Spleen (tissue), 11 donors: ENCODE results near the gene SOX15. TPM values are rescaled to one million over a fixed set of nuclear protein-coding genes. Genes with fewer than 3 reads are reported as not detected.
A peak's percentile ranks its signal among the peaks of the same experiment; 100 is the strongest.

ENCODE experiments used
- DNase-seq: peaks from one replicate; pipeline ENCODE4 v3.0.0-alpha.2; 2020
- H3K27ac ChIP-seq, 8 donors: fragments of 200-600 bp; sonication (generic) in 7 of 8; 1 replicate in 4 of 8; 2 replicates in 4 of 8; pipeline versions ENCODE4 v1.5.0 to v1.8.0; 2016 to 2021; ENCODE audit warnings: inconsistent platforms in 4 of 8, mild to moderate bottlenecking in 4 of 8, moderate library complexity in 1 of 8
- H3K27me3 ChIP-seq, 7 donors: fragments of 200-600 bp; sonication (generic) in 6 of 7; replicated peaks in 1 of 7; 1 replicate in 4 of 7; 2 replicates in 3 of 7; pipeline versions ENCODE4 v1.5.0 to v1.8.0; 2016 to 2021; ENCODE audit warnings: inconsistent platforms in 3 of 7, mild to moderate bottlenecking in 1 of 7
- H3K36me3 ChIP-seq, 6 donors: fragments of 200-600 bp; sonication (generic) in 5 of 6; 1 replicate in 4 of 6; 2 replicates in 2 of 6; pipeline versions ENCODE4 v1.5.0 to v1.8.0; 2016 to 2021; ENCODE audit warnings: inconsistent platforms in 2 of 6
- H3K4me1 ChIP-seq, 6 donors: fragments of 200-600 bp; sonication (generic) in 5 of 6; 1 replicate in 3 of 6; 2 replicates in 3 of 6; pipeline versions ENCODE4 v1.5.0 to v1.8.0; 2016 to 2021; ENCODE audit warnings: inconsistent platforms in 3 of 6
- H3K4me3 ChIP-seq, 8 donors: fragments of 200-600 bp; sonication (generic) in 7 of 8; 1 replicate in 4 of 8; 2 replicates in 4 of 8; pipeline versions ENCODE4 v1.5.0 to v1.8.0; 2016 to 2021; ENCODE audit warnings: inconsistent platforms in 4 of 8, mild to moderate bottlenecking in 4 of 8, moderate library complexity in 2 of 8
- H3K9me3 ChIP-seq, 8 donors: fragments of 200-600 bp; sonication (generic) in 7 of 8; 1 replicate in 4 of 8; 2 replicates in 4 of 8; pipeline versions ENCODE4 v1.5.0 to v1.8.0; 2016 to 2021; ENCODE audit warnings: inconsistent platforms in 4 of 8
- POLR2A ChIP-seq, 3 donors: fragments of 450-650 bp; IDR thresholded peaks; one replicate each; pipeline ENCODE4 v1.5.1; 2017; ENCODE audit warnings: antibody characterized with exemption in 3 of 3, mild to moderate bottlenecking in 1 of 3
- POLR2AphosphoS5 ChIP-seq, 3 donors: sonication (generic); formaldehyde crosslinking; IDR thresholded peaks; one replicate each; pipeline ENCODE4 v1.5.1; 2017; ENCODE audit warnings: antibody characterized with exemption in 3 of 3
- WGBS, 5 donors: extraction: QIAGEN DNeasy Blood & Tissue Kit in 3 of 5; methylation state at CpG; one replicate each; pipeline versions ENCODE4 v1.1.5 to v1.1.7; 2013 to 2018; 5-methylcytosine and 5-hydroxymethylcytosine counted together
- intact Hi-C: fragments of 100-400 bp; cut with DNase I; formaldehyde crosslinking; loops from one replicate; pipeline ENCODE4 v1.15.0; 2023; ENCODE audit warnings: low total_unique reads
- polyA plus RNA-seq, 3 donors: library from polyadenylated mRNA; stranded (reverse); fragments of 200-250 nt; gene quantifications; one replicate each; pipeline ENCODE4 v1.2.1, GENCODE V29; 2013
- small RNA-seq, 4 donors: library from RNA; depleted of rRNA; stranded (forward); fragments of <200 nt; gene quantifications; one replicate each; pipeline ENCODE3, GENCODE V24; 2016
- total RNA-seq, 7 donors: library from RNA; depleted of rRNA in 3 of 7; stranded (reverse); fragments of >200 nt in 3 of 7; fragmentation: NEBNext Ultra II Directional in 4 of 7; extraction: Animal tissue kit (Norgen Biotek cat#: 25700) in 4 of 7; gene quantifications; one replicate each; pipeline versions ENCODE4 v1.1.0 to v1.2.1, GENCODE V29; 2016 to 2021
- TF ChIP-seq, protein P1 (sequence below), 11 experiments: fragments of 200-600 bp in 7 of 11; fragments of 450-650 bp in 4 of 11; sonication (generic) in 4 of 11; IDR thresholded peaks in 8 of 11; conservative IDR thresholded peaks in 3 of 11; 1 replicate in 7 of 11; 2 replicates in 4 of 11; pipeline versions ENCODE4 v1.4.0 to v1.8.0; 2016 to 2021; ENCODE audit warnings: antibody characterized with exemption in 11 of 11, inconsistent platforms in 4 of 11, mild to moderate bottlenecking in 1 of 11
- donor health status: healthy with polysubstance abuse.
- donor health status: DM: no; HTN: no; CAD: no; lungs with moderate emphysema.
- donor health status: DM: no; HTN: no; CAD: no.
- donor health status: Bipolar disorder and iron deficiency.
- donor health status: healthy.
- donor health status: DM: no; HTN: no; CAD: no.
- donor health status: DM: yes; HTN: yes; CAD: no.

The SOX15 gene
- total and polyA plus RNA-seq, 10 donors = 0.20 to 1.7 (median 0.43) TPM; not detected in 4

DNA sequence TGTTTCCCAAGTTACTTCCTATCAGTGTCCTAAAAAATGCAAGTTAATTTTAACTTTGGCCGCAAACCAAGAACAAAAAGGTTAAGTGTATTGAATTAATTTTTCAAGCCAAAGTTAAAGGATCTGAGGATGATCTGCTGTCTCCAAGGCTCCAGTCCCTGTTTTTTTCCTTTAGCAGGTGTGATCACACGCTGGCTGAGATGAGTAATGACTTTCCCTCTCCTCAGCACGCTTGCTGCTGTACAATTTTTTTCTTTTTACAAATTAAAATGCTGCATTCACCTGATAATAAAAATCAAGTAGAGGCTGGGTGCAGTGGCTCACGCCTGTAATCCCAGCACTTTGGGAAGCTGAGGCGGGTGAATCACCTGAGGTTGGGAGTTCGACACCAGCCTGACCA lies 45.0 kb downstream of the SOX15 start:
- H3K4me3 ChIP-seq = no peak overlapping the region
- H3K27me3 ChIP-seq = no peaks in the 10 kb centered on the region
- no peaks in the 10 kb centered on the region for H3K9me3 ChIP-seq
- H3K36me3 ChIP-seq = no peaks in the 10 kb centered on the region
- TF ChIP-seq POLR2A (IDR thresholded peaks at IDR 0.05) (no peak), POLR2AphosphoS5 (IDR thresholded peaks at IDR 0.05) (no peak)
- TF ChIP-seq, protein P1, sequence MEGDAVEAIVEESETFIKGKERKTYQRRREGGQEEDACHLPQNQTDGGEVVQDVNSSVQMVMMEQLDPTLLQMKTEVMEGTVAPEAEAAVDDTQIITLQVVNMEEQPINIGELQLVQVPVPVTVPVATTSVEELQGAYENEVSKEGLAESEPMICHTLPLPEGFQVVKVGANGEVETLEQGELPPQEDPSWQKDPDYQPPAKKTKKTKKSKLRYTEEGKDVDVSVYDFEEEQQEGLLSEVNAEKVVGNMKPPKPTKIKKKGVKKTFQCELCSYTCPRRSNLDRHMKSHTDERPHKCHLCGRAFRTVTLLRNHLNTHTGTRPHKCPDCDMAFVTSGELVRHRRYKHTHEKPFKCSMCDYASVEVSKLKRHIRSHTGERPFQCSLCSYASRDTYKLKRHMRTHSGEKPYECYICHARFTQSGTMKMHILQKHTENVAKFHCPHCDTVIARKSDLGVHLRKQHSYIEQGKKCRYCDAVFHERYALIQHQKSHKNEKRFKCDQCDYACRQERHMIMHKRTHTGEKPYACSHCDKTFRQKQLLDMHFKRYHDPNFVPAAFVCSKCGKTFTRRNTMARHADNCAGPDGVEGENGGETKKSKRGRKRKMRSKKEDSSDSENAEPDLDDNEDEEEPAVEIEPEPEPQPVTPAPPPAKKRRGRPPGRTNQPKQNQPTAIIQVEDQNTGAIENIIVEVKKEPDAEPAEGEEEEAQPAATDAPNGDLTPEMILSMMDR (IDR thresholded peaks at IDR 0.05 in 8 of 11, conservative IDR thresholded peaks at IDR 0.05 in 3 of 11) = no peak
- peaks cover 4 to 30% (median 25%) of the 10 kb centered on the region in 6 donors for H3K4me1 ChIP-seq
- 62 to 80% (median 69%) methylated on average over 6 of the region's 6 CpGs for WGBS, 5 donors
- no peak for DNase-seq
- intact Hi-C loops = no loop called here
- peak overlapping the region in 4 of 8 donors; percentile 14 to 50 (median 37) for H3K27ac ChIP-seq

GRCh38 chr17:7541074-7541621 lies 48.7 kb downstream of the SOX15 start:
- WGBS, 5 donors = 89 to 97% (median 93%) methylated on average over 8 to 9 of the region's 9 CpGs
- H3K4me1 ChIP-seq = peaks cover 0 to 6% (median 0%) of the 10 kb centered on the region in 6 donors
- DNase-seq = no peak
- intact Hi-C loops = no loop called here
- no peak overlapping the region for H3K4me3 ChIP-seq
- no peak overlapping the region for H3K27ac ChIP-seq
- peaks cover 0 to 16% (median 8%) of the 10 kb centered on the region in 8 donors for H3K9me3 ChIP-seq
- TF ChIP-seq, protein P1 (IDR thresholded peaks at IDR 0.05 in 8 of 11, conservative IDR thresholded peaks at IDR 0.05 in 3 of 11) = no peak
- no peak for TF ChIP-seq POLR2A (IDR thresholded peaks at IDR 0.05)
- TF ChIP-seq POLR2AphosphoS5 (IDR thresholded peaks at IDR 0.05) = no peak
- H3K27me3 ChIP-seq = no peaks in the 10 kb centered on the region
- no peaks in the 10 kb centered on the region for H3K36me3 ChIP-seq

DNA sequence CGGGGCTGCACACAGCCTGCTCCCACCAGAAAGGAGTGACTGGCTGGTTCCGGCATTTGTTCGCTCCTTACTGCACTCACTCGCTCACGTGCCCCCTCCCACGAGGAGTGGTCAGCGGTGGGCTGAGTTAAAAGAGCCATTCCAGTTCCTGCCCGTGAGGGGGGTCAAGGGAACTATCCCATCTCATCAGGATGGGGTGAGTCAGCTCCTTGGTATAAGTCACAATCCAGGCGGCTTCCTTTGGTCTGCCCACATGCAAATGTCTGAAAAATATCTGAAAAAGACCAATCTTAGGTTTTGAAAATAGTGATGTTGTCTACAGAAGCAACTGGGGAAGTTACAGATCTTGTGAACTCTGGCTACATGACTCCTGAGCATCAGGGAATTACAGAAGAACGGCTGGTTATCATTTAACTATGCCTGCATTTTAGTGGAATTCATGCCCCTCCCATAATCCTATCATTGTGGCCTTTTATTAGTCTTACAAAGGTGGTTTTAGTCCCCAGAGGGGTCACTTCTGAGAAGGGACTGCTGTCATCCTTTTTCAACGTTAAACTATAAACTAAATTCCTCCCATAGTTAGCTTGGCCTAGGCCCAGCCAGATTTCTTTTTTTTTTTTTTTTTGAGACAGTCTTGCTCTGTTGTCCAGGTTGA lies 50.9 kb downstream of the SOX15 start:
- TF ChIP-seq, protein P1 (IDR thresholded peaks at IDR 0.05 in 8 of 11, conservative IDR thresholded peaks at IDR 0.05 in 3 of 11) = no peak
- TF ChIP-seq POLR2A (IDR thresholded peaks at IDR 0.05) (no peak), POLR2AphosphoS5 (IDR thresholded peaks at IDR 0.05) (no peak)
- Histone ChIP-seq H3K4me1 (peaks cover 0 to under 1% (median 0%) of the 10 kb centered on the region in 6 donors), H3K27me3 (no peaks in the 10 kb centered on the region), H3K27ac (no peak overlapping the region), H3K9me3 (peaks cover 0 to 16% (median 8%) of the 10 kb centered on the region in 8 donors), H3K4me3 (no peak overlapping the region), H3K36me3 (no peaks in the 10 kb centered on the region)
- intact Hi-C loops = no loop called here
- no peak for DNase-seq
- WGBS, 5 donors = 75 to 86% (median 82%) methylated on average over 10 to 11 of the region's 11 CpGs

Small RNA genes lying within 50 kb of the gene (small RNA-seq; reads per million reads assigned to genes)
- gene CD68 = 0 to 0.07 (median 0) reads per million in 4 donors
- gene SNORA48 = 0 reads per million in 4 donors
- 0 reads per million in 4 donors for gene SNORD10

Other genes starting within 250 kb of the SOX15 start
- gene KCTD11, start 237.9 kb downstream of the SOX15 start, total RNA-seq = 10 to 100 TPM in 1 of 7 donors, 1 to 10 TPM in 6; 7.7 to 10.0 (median 9.1) TPM
- 10 to 100 TPM in 1 of 3 donors, 1 to 10 TPM in 2; 5.4 to 12.0 (median 6.0) TPM for gene KCTD11, start 237.9 kb downstream of the SOX15 start, polyA plus RNA-seq
- not detected for gene TMEM95, start 234.9 kb downstream of the SOX15 start, total RNA-seq
- not detected for gene TMEM95, start 234.9 kb downstream of the SOX15 start, polyA plus RNA-seq
- gene TNK1, start 209.0 kb downstream of the SOX15 start, total RNA-seq = 10 to 100 TPM in 1 of 7 donors, 1 to 10 TPM in 6; 4.2 to 16.2 (median 6.4) TPM
- 1 to 10 TPM; 6.6 to 8.7 (median 8.3) TPM for gene TNK1, start 209.0 kb downstream of the SOX15 start, polyA plus RNA-seq
- 10 to 100 TPM; 34.1 to 63.2 (median 51.1) TPM for gene PLSCR3, start 195.6 kb downstream of the SOX15 start, total RNA-seq
- gene PLSCR3, start 195.6 kb downstream of the SOX15 start, polyA plus RNA-seq = 10 to 100 TPM; 31.3 to 45.9 (median 33.3) TPM
- gene TMEM256, start 186.0 kb downstream of the SOX15 start, total RNA-seq = 10 to 100 TPM; 39.1 to 82.5 (median 50.3) TPM
- gene TMEM256, start 186.0 kb downstream of the SOX15 start, polyA plus RNA-seq = 100 to 1,000 TPM; 175 to 193 (median 179) TPM
- gene NLGN2, start 182.2 kb downstream of the SOX15 start, total RNA-seq = 10 to 100 TPM in 6 of 7 donors, 1 to 10 TPM in 1; 8.7 to 23.0 (median 13.0) TPM
- gene NLGN2, start 182.2 kb downstream of the SOX15 start, polyA plus RNA-seq = 1 to 10 TPM; 2.2 to 6.5 (median 4.3) TPM
- gene SPEM1, start 169.8 kb downstream of the SOX15 start, total RNA-seq = not detected
- gene SPEM1, start 169.8 kb downstream of the SOX15 start, polyA plus RNA-seq = not detected
- gene SPEM2, start 164.5 kb downstream of the SOX15 start, total RNA-seq = not detected
- not detected for gene SPEM2, start 164.5 kb downstream of the SOX15 start, polyA plus RNA-seq
- gene SPEM3, start 161.2 kb downstream of the SOX15 start, total RNA-seq = not detected
- gene SPEM3, start 161.2 kb downstream of the SOX15 start, polyA plus RNA-seq = not detected
- gene TMEM102, start 154.7 kb downstream of the SOX15 start, total RNA-seq = 10 to 100 TPM in 5 of 7 donors, 1 to 10 TPM in 2; 7.1 to 17.4 (median 10.9) TPM
- 1 to 10 TPM; 4.7 to 9.8 (median 7.8) TPM for gene TMEM102, start 154.7 kb downstream of the SOX15 start, polyA plus RNA-seq
- gene FGF11, start 150.6 kb downstream of the SOX15 start, total RNA-seq = 1 to 10 TPM; 1.0 to 5.5 (median 3.2) TPM
- 1 to 10 TPM; 1.5 to 3.5 (median 2.0) TPM for gene FGF11, start 150.6 kb downstream of the SOX15 start, polyA plus RNA-seq
- 10 to 100 TPM in 5 of 7 donors, 1 to 10 TPM in 2; 7.3 to 12.9 (median 11.4) TPM for gene CHRNB1, start 145.0 kb downstream of the SOX15 start, total RNA-seq
- gene CHRNB1, start 145.0 kb downstream of the SOX15 start, polyA plus RNA-seq = 10 to 100 TPM in 2 of 3 donors, 1 to 10 TPM in 1; 7.3 to 12.4 (median 11.1) TPM
- 10 to 100 TPM; 38.7 to 68.8 (median 46.5) TPM for gene ZBTB4, start 110.5 kb downstream of the SOX15 start, total RNA-seq
- 10 to 100 TPM; 10.5 to 23.7 (median 12.3) TPM for gene ZBTB4, start 110.5 kb downstream of the SOX15 start, polyA plus RNA-seq
- not detected for gene SLC35G6, start 108.6 kb downstream of the SOX15 start, total RNA-seq
- under 1 TPM in 1 of 3 donors, not detected in 2; 0.13 TPM for gene SLC35G6, start 108.6 kb downstream of the SOX15 start, polyA plus RNA-seq
- gene POLR2A, start 105.7 kb downstream of the SOX15 start, total RNA-seq = 100 to 1,000 TPM; 108 to 196 (median 173) TPM
- gene POLR2A, start 105.7 kb downstream of the SOX15 start, polyA plus RNA-seq = 10 to 100 TPM in 1 of 3 donors, 1 to 10 TPM in 2; 8.2 to 26.0 (median 8.8) TPM
- gene TNFSF12, start 41.0 kb downstream of the SOX15 start, total RNA-seq = 10 to 100 TPM; 37.4 to 64.6 (median 60.5) TPM
- 10 to 100 TPM; 46.5 to 65.0 (median 49.3) TPM for gene TNFSF12, start 41.0 kb downstream of the SOX15 start, polyA plus RNA-seq
- 10 to 100 TPM; 14.5 to 54.0 (median 31.6) TPM for gene TNFSF13, start 31.3 kb downstream of the SOX15 start, total RNA-seq
- gene TNFSF13, start 31.3 kb downstream of the SOX15 start, polyA plus RNA-seq = 10 to 100 TPM; 19.9 to 23.4 (median 20.5) TPM
- gene SENP3, start 28.2 kb downstream of the SOX15 start, total RNA-seq = 10 to 100 TPM; 36.3 to 71.7 (median 42.9) TPM
- gene SENP3, start 28.2 kb downstream of the SOX15 start, polyA plus RNA-seq = 10 to 100 TPM; 43.1 to 52.7 (median 45.6) TPM
- gene CD68, start 10.5 kb downstream of the SOX15 start, total RNA-seq = 100 to 1,000 TPM; 177 to 387 (median 271) TPM
- 100 to 1,000 TPM in 1 of 3 donors, 10 to 100 TPM in 2; 52.5 to 236 (median 86.1) TPM for gene CD68, start 10.5 kb downstream of the SOX15 start, polyA plus RNA-seq
- gene MPDU1, start 6.2 kb downstream of the SOX15 start, total RNA-seq = 100 to 1,000 TPM in 1 of 7 donors, 10 to 100 TPM in 6; 35.5 to 163 (median 51.2) TPM
- 10 to 100 TPM; 42.7 to 73.0 (median 59.5) TPM for gene MPDU1, start 6.2 kb downstream of the SOX15 start, polyA plus RNA-seq
- gene FXR2, start 24.8 kb upstream of the SOX15 start, total RNA-seq = 10 to 100 TPM; 17.7 to 29.3 (median 26.7) TPM
- 10 to 100 TPM; 18.9 to 26.9 (median 20.4) TPM for gene FXR2, start 24.8 kb upstream of the SOX15 start, polyA plus RNA-seq
- 10 to 100 TPM; 65.1 to 98.6 (median 80.6) TPM for gene SAT2, start 37.7 kb upstream of the SOX15 start, total RNA-seq
- 100 to 1,000 TPM; 116 to 229 (median 191) TPM for gene SAT2, start 37.7 kb upstream of the SOX15 start, polyA plus RNA-seq
- 1 to 10 TPM in 2 of 7 donors, under 1 TPM in 3, not detected in 2; 0.49 to 1.9 (median 0.70) TPM for gene SHBG, start 40.0 kb upstream of the SOX15 start, total RNA-seq
- under 1 TPM; 0.27 to 0.35 (median 0.28) TPM for gene SHBG, start 40.0 kb upstream of the SOX15 start, polyA plus RNA-seq
- 10 to 100 TPM in 1 of 7 donors, 1 to 10 TPM in 6; 3.8 to 10.1 (median 5.1) TPM for gene ATP1B2, start 60.8 kb upstream of the SOX15 start, total RNA-seq
- under 1 TPM; 0.26 to 0.56 (median 0.54) TPM for gene ATP1B2, start 60.8 kb upstream of the SOX15 start, polyA plus RNA-seq
- gene TP53, start 97.4 kb upstream of the SOX15 start, total RNA-seq = 10 to 100 TPM; 37.0 to 83.9 (median 58.5) TPM
- gene TP53, start 97.4 kb upstream of the SOX15 start, polyA plus RNA-seq = 10 to 100 TPM; 33.6 to 48.1 (median 40.1) TPM
- gene WRAP53, start 98.4 kb upstream of the SOX15 start, total RNA-seq = 10 to 100 TPM in 1 of 7 donors, 1 to 10 TPM in 6; 8.5 to 10.6 (median 9.5) TPM
- 10 to 100 TPM; 13.3 to 21.8 (median 16.4) TPM for gene WRAP53, start 98.4 kb upstream of the SOX15 start, polyA plus RNA-seq
- gene EFNB3, start 115.1 kb upstream of the SOX15 start, total RNA-seq = under 1 TPM in 6 of 7 donors, not detected in 1; 0.17 to 0.60 (median 0.29) TPM
- gene EFNB3, start 115.1 kb upstream of the SOX15 start, polyA plus RNA-seq = under 1 TPM; 0.04 to 0.11 (median 0.06) TPM
- gene DNAH2, start 127.7 kb upstream of the SOX15 start, total RNA-seq = 1 to 10 TPM in 1 of 7 donors, under 1 TPM in 5, not detected in 1; 0.13 to 1.1 (median 0.23) TPM
- gene DNAH2, start 127.7 kb upstream of the SOX15 start, polyA plus RNA-seq = under 1 TPM; 0.02 to 0.03 (median 0.02) TPM
- 100 to 1,000 TPM in 1 of 7 donors, 10 to 100 TPM in 6; 22.3 to 110 (median 60.8) TPM for gene KDM6B, start 244.1 kb upstream of the SOX15 start, total RNA-seq
- 10 to 100 TPM in 1 of 3 donors, 1 to 10 TPM in 2; 2.9 to 11.7 (median 4.0) TPM for gene KDM6B, start 244.1 kb upstream of the SOX15 start, polyA plus RNA-seq